H1 (cell line): Measurements from ENCODE around the gene SYNDIG1. TPM values are rescaled to one million over a fixed set of nuclear protein-coding genes. Genes with fewer than 3 reads are reported as not detected.

Source experiments
- CTCF ChIA-PET: fragments of 300-600 bp; sonication (Branson Sonifier 250); formaldehyde crosslinking; loops from one replicate; lab custom pipeline; 2021; ENCODE audit not compliant: partially characterized antibody; lab: Charles Lee
- POLR2A ChIA-PET: fragments of 300-600 bp; sonication (Branson Sonifier 250); formaldehyde crosslinking; loops from one replicate; lab custom pipeline; 2021; ENCODE audit warnings: inconsistent platforms; ENCODE audit not compliant: partially characterized antibody; lab: Charles Lee
- DNase-seq, 2 experiments: peaks; one replicate each; pipeline versions ENCODE4 v3.0.0 to v3.0.0-alpha.2; 2010 to 2022; ENCODE audit warnings: low spot score in 2 of 2, low read depth in 1 of 2, mixed read lengths in 1 of 2
- FAIRE-seq: peaks from 2 replicates; lab custom pipeline; 2011; peaks lifted over from hg19 to GRCh38; lab: Jason Lieb, UNC
- H2AFZ ChIP-seq: 2 replicates; pipeline ENCODE4 v1.8.1; 2012; ENCODE audit warnings: low read length, inconsistent platforms
- H2AK5ac ChIP-seq: 2 replicates; pipeline ENCODE4 v1.6.1; 2013; ENCODE audit warnings: low read depth, low read length
- H2BK120ac ChIP-seq: replicated peaks from 2 replicates; pipeline ENCODE3; 2013; ENCODE audit warnings: low read depth, low read length, inconsistent platforms
- H2BK12ac ChIP-seq: 2 replicates; pipeline ENCODE4 v1.6.1; 2013; ENCODE audit warnings: low read depth, low read length
- H2BK15ac ChIP-seq: 2 replicates; pipeline ENCODE4 v1.6.1; 2013; ENCODE audit warnings: low read length
- H2BK20ac ChIP-seq: 2 replicates; pipeline ENCODE4 v1.6.1; 2013; ENCODE audit warnings: low read length
- H2BK5ac ChIP-seq: 2 replicates; pipeline ENCODE4 v1.6.1; 2013; ENCODE audit warnings: low read depth, low read length
- H3K14ac ChIP-seq: 2 replicates; pipeline ENCODE4 v1.6.1; 2013; ENCODE audit warnings: inconsistent platforms; ENCODE audit not compliant: insufficient read length
- H3K18ac ChIP-seq: 2 replicates; pipeline ENCODE4 v1.6.1; 2013; ENCODE audit warnings: low read length; ENCODE audit errors: extremely low read depth
- H3K23ac ChIP-seq: 2 replicates; pipeline ENCODE4 v1.6.1; 2013; ENCODE audit warnings: inconsistent platforms; ENCODE audit not compliant: insufficient read length
- H3K23me2 ChIP-seq: 2 replicates; pipeline ENCODE4 v1.6.1; 2013; ENCODE audit warnings: low read depth, low read length
- H3K27ac ChIP-seq: 2 replicates; pipeline ENCODE4 v1.6.1; 2011; ENCODE audit warnings: low read depth, low read length, inconsistent platforms
- H3K27me3 ChIP-seq, 4 experiments: replicated peaks in 1 of 4; 1 replicate in 1 of 4; 2 replicates in 3 of 4; pipeline versions ENCODE4 v1.6.1 to v1.8.1; 2011 to 2013; ENCODE audit warnings: low read length in 3 of 4, mild to moderate bottlenecking in 3 of 4, inconsistent platforms in 2 of 4, mixed read lengths in 2 of 4, moderate library complexity in 1 of 4; ENCODE audit not compliant: control insufficient read depth in 3 of 4, insufficient read depth in 3 of 4; ENCODE audit errors: extremely low read depth in 1 of 4
- H3K36me3 ChIP-seq, 4 experiments: 2 replicates each; pipeline versions ENCODE4 v1.6.1 to v1.8.1; 2011 to 2013; ENCODE audit warnings: mild to moderate bottlenecking in 4 of 4, low read length in 3 of 4, moderate library complexity in 2 of 4, control low read depth in 1 of 4, inconsistent platforms in 1 of 4; ENCODE audit not compliant: insufficient read depth in 4 of 4, control insufficient read depth in 2 of 4
- H3K4ac ChIP-seq: replicated peaks from 2 replicates; pipeline ENCODE3; 2013; ENCODE audit warnings: low read length, low read depth, mixed read lengths, inconsistent platforms; ENCODE audit not compliant: insufficient read length
- H3K4me1 ChIP-seq, 4 experiments: replicated peaks in 1 of 4; 1 replicate in 1 of 4; 2 replicates in 3 of 4; pipeline versions ENCODE4 v1.6.1 to v1.8.1; 2011 to 2013; ENCODE audit warnings: low read length in 3 of 4, inconsistent platforms in 2 of 4, mixed read lengths in 1 of 4; ENCODE audit not compliant: insufficient read depth in 4 of 4, control insufficient read depth in 3 of 4
- H3K4me2 ChIP-seq, 2 experiments: 2 replicates each; pipeline versions ENCODE4 v1.6.1 to v1.8.1; 2011 to 2013; ENCODE audit warnings: low read depth in 2 of 2, low read length in 2 of 2, control low read depth in 1 of 2, inconsistent platforms in 1 of 2, mild to moderate bottlenecking in 1 of 2; ENCODE audit not compliant: insufficient read depth in 1 of 2
- H3K4me3 ChIP-seq, 4 experiments: fragments of 200-600, 300-600 bp in 1 of 4; sonication (generic), shearing (Covaris generic), sonication (Bioruptor Twin) in 1 of 4; 2 replicates each; pipeline versions ENCODE4 v1.5.1 to v1.8.1; 2011 to 2016; ENCODE audit warnings: low read length in 4 of 4, low read depth in 3 of 4, control low read depth in 2 of 4, inconsistent platforms in 2 of 4, mild to moderate bottlenecking in 2 of 4, mixed read lengths in 1 of 4, moderate library complexity in 1 of 4; ENCODE audit not compliant: insufficient read depth in 2 of 4; ENCODE audit errors: extremely low read depth in 1 of 4
- H3K56ac ChIP-seq: replicated peaks from 2 replicates; pipeline ENCODE3; 2013; ENCODE audit warnings: low read depth, mild to moderate bottlenecking, mixed read lengths, low read length, inconsistent platforms; ENCODE audit not compliant: insufficient read length
- H3K79me1 ChIP-seq: 2 replicates; pipeline ENCODE4 v1.6.1; 2013; ENCODE audit warnings: low read depth, low read length, control low read depth
- H3K79me2 ChIP-seq, 2 experiments: 2 replicates each; pipeline versions ENCODE4 v1.6.1 to v1.8.1; 2012 to 2013; ENCODE audit warnings: low read length in 2 of 2, mild to moderate bottlenecking in 2 of 2, inconsistent platforms in 1 of 2; ENCODE audit not compliant: insufficient read depth in 2 of 2, control insufficient read depth in 1 of 2
- H3K9ac ChIP-seq, 4 experiments: replicated peaks in 1 of 4; 1 replicate in 1 of 4; 2 replicates in 3 of 4; pipeline versions ENCODE4 v1.6.1 to v1.8.1; 2011 to 2013; ENCODE audit warnings: low read depth in 3 of 4, low read length in 3 of 4, control low read depth in 2 of 4, mild to moderate bottlenecking in 2 of 4, moderate library complexity in 2 of 4, inconsistent platforms in 1 of 4; ENCODE audit errors: extremely low read depth in 1 of 4
- H3K9me3 ChIP-seq, 2 experiments: 2 replicates each; pipeline versions ENCODE4 v1.6.1 to v1.8.1; 2012 to 2013; ENCODE audit warnings: mild to moderate bottlenecking in 2 of 2, moderate library complexity in 2 of 2, control low read depth in 1 of 2, inconsistent platforms in 1 of 2, low read depth in 1 of 2, low read length in 1 of 2, mixed read lengths in 1 of 2; ENCODE audit not compliant: insufficient read depth in 2 of 2
- H4K20me1 ChIP-seq, 2 experiments: replicated peaks in 1 of 2; 2 replicates each; pipeline versions ENCODE3 to v1.8.1; 2011 to 2013; ENCODE audit warnings: inconsistent platforms in 2 of 2, low read length in 2 of 2, mild to moderate bottlenecking in 1 of 2; ENCODE audit not compliant: insufficient read depth in 2 of 2, control insufficient read depth in 1 of 2
- H4K5ac ChIP-seq: 2 replicates; pipeline ENCODE4 v1.6.1; 2013; ENCODE audit warnings: low read length, low read depth, mixed read lengths, inconsistent platforms; ENCODE audit not compliant: insufficient read length
- H4K8ac ChIP-seq: 2 replicates; pipeline ENCODE4 v1.8.0; 2013; ENCODE audit warnings: mild to moderate bottlenecking, moderate library complexity, low read length, inconsistent platforms; ENCODE audit not compliant: insufficient read depth; ENCODE audit errors: extremely low read depth
- H4K91ac ChIP-seq: replicated peaks from 2 replicates; pipeline ENCODE3; 2013; ENCODE audit warnings: low read length, mixed read lengths, inconsistent platforms; ENCODE audit not compliant: insufficient read length
- ASH2L ChIP-seq: fragments of 200-600, 300-600 bp; sonication (generic); IDR thresholded peaks from one replicate; pipeline ENCODE4 v1.7.1; 2017; ENCODE audit warnings: low read length
- BRCA1 ChIP-seq: IDR thresholded peaks from 2 replicates; pipeline ENCODE4 v1.6.1; 2012; ENCODE audit warnings: low read depth, low read length, improper control_type of control experiment
- CHD1 ChIP-seq: IDR thresholded peaks from 2 replicates; pipeline ENCODE4 v1.6.1; 2012; ENCODE audit warnings: low read depth, low read length, improper control_type of control experiment
- EGR1 ChIP-seq: IDR thresholded peaks from 2 replicates; pipeline ENCODE4 v1.6.1; 2011; ENCODE audit warnings: low read depth, low read length, borderline replicate concordance
- EP300 ChIP-seq, 2 experiments: IDR thresholded peaks; 1 replicate in 1 of 2; 2 replicates in 1 of 2; pipeline ENCODE4 v1.6.1; 2011 to 2012; ENCODE audit warnings: low read depth in 2 of 2, low read length in 2 of 2, mild to moderate bottlenecking in 2 of 2, borderline replicate concordance in 1 of 2, inconsistent platforms in 1 of 2, moderate library complexity in 1 of 2
- GABPA ChIP-seq: IDR thresholded peaks from 2 replicates; pipeline ENCODE4 v1.6.1; 2011; ENCODE audit warnings: mild to moderate bottlenecking, low read length, moderate library complexity, borderline replicate concordance; ENCODE audit not compliant: insufficient read depth
- HDAC6 ChIP-seq: IDR thresholded peaks from one replicate; pipeline ENCODE4 v1.7.1; 2012; ENCODE audit warnings: low read depth, mild to moderate bottlenecking, inconsistent platforms, low read length, moderate library complexity
- JUN ChIP-seq: IDR thresholded peaks from 2 replicates; pipeline ENCODE4 v1.6.1; 2011; ENCODE audit warnings: low read depth, mild to moderate bottlenecking, improper control_type of control experiment, low read length
- KDM4A ChIP-seq: IDR thresholded peaks from one replicate; pipeline ENCODE4 v1.7.1; 2012; ENCODE audit warnings: low read depth, mild to moderate bottlenecking, moderate library complexity, low read length, inconsistent platforms; ENCODE audit not compliant: severe bottlenecking
- NRF1 ChIP-seq: IDR thresholded peaks from 2 replicates; pipeline ENCODE4 v1.6.1; 2011; ENCODE audit warnings: mild to moderate bottlenecking, low read depth, low read length, improper control_type of control experiment
- POLR2AphosphoS5 ChIP-seq: IDR thresholded peaks from 2 replicates; pipeline ENCODE4 v1.6.1; 2011; ENCODE audit warnings: low read depth, low read length
- RXRA ChIP-seq: IDR thresholded peaks from 2 replicates; pipeline ENCODE4 v1.6.1; 2011; ENCODE audit warnings: low read depth, mild to moderate bottlenecking, low read length, moderate library complexity; ENCODE audit not compliant: insufficient read depth
- SAP30 ChIP-seq: fragments of 300-600 bp; sonication (generic); IDR thresholded peaks from 2 replicates; pipeline ENCODE4 v1.7.1; 2012; ENCODE audit warnings: low read length, moderate library complexity, mild to moderate bottlenecking, inconsistent platforms; ENCODE audit not compliant: insufficient read depth, insufficient replicate concordance
- SIX5 ChIP-seq: IDR thresholded peaks from 2 replicates; pipeline ENCODE4 v1.6.1; 2011; ENCODE audit warnings: mild to moderate bottlenecking, low read depth, low read length
- TCF12 ChIP-seq: IDR thresholded peaks from 2 replicates; pipeline ENCODE4 v1.6.1; 2011; ENCODE audit warnings: low read depth, mild to moderate bottlenecking, low read length
- ZNF274 ChIP-seq: IDR thresholded peaks from 2 replicates; pipeline ENCODE4 v1.7.0; 2012; ENCODE audit warnings: low read length, borderline replicate concordance; ENCODE audit errors: extremely low read depth
- WGBS, 2 experiments: shearing (Covaris generic) in 1 of 2; methylation state at CpG; one replicate each; pipeline versions ENCODE4 v1.1.6 to v1.1.7; 2013 to 2015; ENCODE audit warnings: low lambda C conversion rate in 2 of 2, mixed read lengths in 2 of 2, inconsistent platforms in 1 of 2, low coverage in 1 of 2, missing lambda C conversion rate in 1 of 2; ENCODE audit not compliant: insufficient replicate concordance in 2 of 2, insufficient coverage in 1 of 2, insufficient read length in 1 of 2; ENCODE audit errors: extremely low coverage in 1 of 2, missing lambda C conversion rate in 1 of 2; 5-methylcytosine and 5-hydroxymethylcytosine counted together
- polyA plus RNA-seq, 7 experiments: library from polyadenylated mRNA; depleted of rRNA in 3 of 7; stranded (reverse) in 5 of 7; unstranded in 2 of 7; fragments of >200 nt in 5 of 7; fragments of 200-250 nt in 2 of 7; gene quantifications; 1 replicate in 5 of 7; 2 replicates in 1 of 7; 4 replicates in 1 of 7; pipeline versions ENCODE4 v1.2.1 to v1.2.3, GENCODE V29; 2011 to 2013; ENCODE audit warnings: missing spikeins in 2 of 7, mixed read lengths in 2 of 7
- total RNA-seq: library from RNA; stranded (reverse); fragmentation: NEBNext Ultra II Directional; extraction: Animal tissue kit (Norgen Biotek cat#: 25700); gene quantifications from 2 replicates; pipeline ENCODE4 v1.2.1, GENCODE V29; 2021

The SYNDIG1 gene
- total and polyA plus RNA-seq, 2 of the 8 experiments (the other 6 are each of a cell fraction or from before 2014, with no cell fraction given): 6.5 to 7.8 TPM

- POLR2A ChIA-PET: no interaction called here
- Histone ChIP-seq H3K79me2 (no peaks in the 10 kb centered on the region), H2BK20ac (no peak overlapping the region), H2BK120ac (no peak overlapping the region), H4K8ac (no peak overlapping the region), H4K5ac (no peak overlapping the region), H3K4me1 (no peaks in the 10 kb centered on the region), H3K56ac (no peak overlapping the region), H3K36me3 (no peaks in the 10 kb centered on the region), H3K27me3 (no peaks in the 10 kb centered on the region), H3K14ac (no peak overlapping the region), H3K79me1 (no peaks in the 10 kb centered on the region; the same call in 1 of the 2 replicates), H3K23ac (no peak overlapping the region), H3K4me2 (no peak overlapping the region), H2BK5ac (no peak overlapping the region), H3K9ac (no peak overlapping the region), H2BK12ac (no peak overlapping the region), H4K20me1 (peaks cover 1 to 6% of the 10 kb centered on the region in 2 experiments), H3K18ac (no peak overlapping the region), H3K4me3 (no peak overlapping the region), H2AK5ac (no peak overlapping the region), H3K4ac (no peak overlapping the region), H3K27ac (no peak overlapping the region), H4K91ac (no peak overlapping the region), H3K23me2 (no peaks in the 10 kb centered on the region), H2AFZ (no peak overlapping the region), H3K9me3 (no peaks in the 10 kb centered on the region), H2BK15ac (no peak overlapping the region)
- no peak for DNase-seq
- 93% methylated on average over 5 of the region's 5 CpGs; no CpG with 5 or more reads in 1 of the 2 experiments for WGBS, 2 experiments
- no peak for TF ChIP-seq BRCA1
- TF ChIP-seq HDAC6: no peak
- TF ChIP-seq ASH2L: no peak
- no peak for TF ChIP-seq SAP30
- TF ChIP-seq POLR2AphosphoS5: no peak
- TF ChIP-seq CHD1: no peak
- no peak for TF ChIP-seq SIX5
- no peak for TF ChIP-seq GABPA
- TF ChIP-seq NRF1: no peak
- TF ChIP-seq RXRA: no peak
- TF ChIP-seq EGR1: no peak
- no peak for TF ChIP-seq KDM4A
- TF ChIP-seq TCF12: no peak
- TF ChIP-seq JUN: no peak
- no peak for TF ChIP-seq EP300 (IDR thresholded peaks at IDR 0.05; ENCODE audit: borderline replicate concordance in 1 of 2, low read depth in 2 of 2, low read length in 2 of 2)
- TF ChIP-seq ZNF274: no peak
- CTCF ChIA-PET: no interaction called here
- no peak for FAIRE-seq
Measured at GRCh38 chr20:24572862-24573261, 103.4 kb downstream of the SYNDIG1 start.
